NCI-H524 treated with DMSO at 0.1 percent for 48 hours (cell line): ENCODE data around the gene SMAGP.
"Not testable (repeated sequence)": the region's sequence is repeated elsewhere in the genome, so short reads cannot be mapped to it uniquely, and the experiment has no call there.

Experiments used
- DNase-seq: peaks from one replicate; lab custom pipeline; 2025; lab: John Stamatoyannopoulos, UW

SMAGP gene, protein sequence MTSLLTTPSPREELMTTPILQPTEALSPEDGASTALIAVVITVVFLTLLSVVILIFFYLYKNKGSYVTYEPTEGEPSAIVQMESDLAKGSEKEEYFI

DNA sequence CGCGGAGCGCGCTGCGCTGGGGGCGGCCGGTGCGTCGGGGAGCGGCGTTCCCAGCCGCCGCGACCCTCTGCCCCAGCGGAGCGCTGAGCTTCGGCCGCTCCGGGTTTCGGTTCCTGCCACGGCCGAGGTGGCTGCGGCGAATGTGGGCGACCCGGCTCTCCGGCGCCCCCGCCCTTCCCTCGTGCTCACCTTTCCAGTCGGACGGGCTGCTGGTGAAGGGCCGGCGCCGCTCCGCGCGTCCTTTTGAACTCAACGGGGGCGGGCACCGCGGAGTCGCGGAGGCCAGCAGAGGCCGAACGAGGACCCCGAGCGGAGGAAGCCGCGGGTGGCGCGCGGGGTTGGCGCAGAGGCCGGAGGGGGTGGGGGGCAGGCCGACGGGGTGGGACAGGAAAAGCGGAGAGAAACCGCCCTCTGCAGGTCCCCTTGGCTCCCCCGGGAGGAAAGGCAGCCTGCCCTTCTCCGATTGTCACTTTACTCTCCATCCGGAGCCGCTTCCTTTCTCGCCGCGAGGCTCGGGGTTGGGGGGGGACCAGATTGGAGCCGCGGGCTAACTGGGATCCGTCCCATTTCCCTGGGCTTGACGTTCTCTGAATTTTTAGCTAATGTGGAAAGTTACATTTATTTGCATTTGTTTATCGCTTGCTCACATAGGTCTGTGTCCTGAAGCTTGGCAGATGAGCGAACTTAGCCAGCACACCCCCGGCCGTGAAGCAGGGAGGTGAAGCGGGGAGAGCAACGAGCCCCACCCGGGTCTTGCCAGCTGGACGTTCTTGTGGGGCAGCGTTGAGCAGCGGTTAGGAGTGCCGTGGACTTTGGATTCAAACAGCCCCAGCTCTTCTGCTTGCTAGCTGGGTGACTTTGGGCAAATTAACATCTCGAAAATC is at the start of gene SMAGP:
Gene SMAGP (minus strand): TSS at position 349 of the 884 bp plus-strand sequence. CDS start 1,137 bp downstream, outside the sequence.
- DNase-seq: no peak

DNA sequence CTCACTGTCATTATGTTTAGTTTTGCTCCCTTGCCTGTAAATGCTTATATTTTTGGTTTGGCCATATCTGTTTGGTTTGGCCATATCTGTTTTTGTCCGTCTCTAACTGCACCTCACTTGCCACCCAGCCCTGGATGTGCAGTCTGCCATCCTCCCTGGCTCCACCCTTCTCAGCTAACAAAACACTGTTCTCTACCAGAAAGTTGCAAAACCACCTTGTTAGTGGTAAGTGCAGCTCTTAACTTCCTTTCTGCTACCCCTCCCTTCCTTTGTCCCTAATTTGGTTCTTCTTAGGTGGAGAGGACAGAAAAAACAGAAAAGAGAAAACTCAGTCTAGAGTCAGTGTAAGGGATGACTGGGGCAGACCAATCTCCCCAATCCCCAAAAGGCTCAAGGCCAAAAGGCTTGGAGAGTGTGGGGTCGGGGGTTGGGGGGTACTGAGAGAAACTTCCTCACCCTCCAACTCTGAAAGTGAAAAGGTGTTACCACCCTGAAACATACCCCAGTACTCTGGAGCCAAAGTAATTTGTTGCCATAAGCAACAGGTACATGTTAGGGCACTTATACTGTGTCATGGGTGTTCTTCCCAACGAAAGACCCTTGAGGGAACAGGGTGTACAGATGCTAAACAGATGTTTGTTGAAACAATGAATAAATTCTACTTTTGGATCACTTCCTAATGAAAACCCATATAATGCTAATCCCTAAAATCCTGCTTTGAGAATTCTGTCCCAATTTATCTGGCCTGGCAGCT is 48.8 kb upstream of the SMAGP start:
- no peak for DNase-seq

DNA sequence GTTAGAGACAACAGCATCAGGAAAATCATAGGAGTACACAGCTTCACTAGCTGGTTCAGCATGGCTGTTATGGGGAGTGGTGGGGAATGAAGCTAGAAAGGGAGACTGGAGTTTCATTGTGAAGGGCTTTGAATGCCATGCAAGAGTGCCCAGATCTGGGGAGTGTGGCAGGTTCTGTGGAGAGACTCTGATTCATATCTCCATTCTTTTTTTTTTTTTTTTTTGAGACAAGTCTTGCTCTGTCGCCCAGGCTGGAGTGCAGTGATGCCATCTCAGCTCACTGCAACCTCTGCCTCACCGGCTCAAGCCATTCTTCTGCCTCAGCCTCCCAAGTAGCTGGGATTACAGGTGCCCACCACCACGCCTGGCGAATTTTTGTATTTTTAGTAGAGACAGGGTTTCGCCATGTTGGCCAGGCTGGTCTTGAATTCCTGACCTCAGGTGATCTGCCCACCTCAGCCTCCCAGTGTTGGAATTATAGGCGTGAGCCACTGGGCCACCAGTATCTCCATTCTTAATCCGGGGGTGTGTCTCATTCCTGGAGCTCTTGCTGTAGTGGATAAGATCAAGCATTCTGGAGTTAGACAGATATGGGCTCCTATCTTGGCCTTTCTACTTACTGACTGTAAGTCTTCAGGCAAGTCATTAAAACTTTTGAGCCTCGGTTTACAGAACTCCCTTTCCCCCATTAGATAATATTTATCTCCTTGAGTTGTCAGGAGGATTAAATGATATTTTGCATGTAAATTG is 48.0 kb upstream of the SMAGP start:
- not testable (repeated sequence) for DNase-seq

DNA sequence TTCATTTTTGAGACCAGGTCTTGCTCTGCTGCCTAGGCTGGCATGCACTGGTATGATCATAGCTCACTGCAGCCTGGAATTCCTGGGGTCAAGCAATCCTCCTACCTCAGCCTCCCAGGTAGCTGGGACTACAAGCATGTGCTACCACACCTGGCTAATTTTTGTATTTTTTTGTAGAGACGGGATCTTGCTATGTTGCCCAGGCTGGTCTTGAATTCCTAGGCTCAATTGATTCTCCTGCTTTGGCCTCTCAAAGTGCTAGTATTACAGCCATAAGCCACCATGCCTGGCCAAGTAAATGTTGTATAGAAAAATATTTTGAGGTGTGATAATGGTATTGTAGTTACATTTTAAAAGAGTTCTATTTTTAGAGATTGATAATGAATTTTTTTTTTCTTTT is 41.2 kb upstream of the SMAGP start:
- no peak for DNase-seq

DNA sequence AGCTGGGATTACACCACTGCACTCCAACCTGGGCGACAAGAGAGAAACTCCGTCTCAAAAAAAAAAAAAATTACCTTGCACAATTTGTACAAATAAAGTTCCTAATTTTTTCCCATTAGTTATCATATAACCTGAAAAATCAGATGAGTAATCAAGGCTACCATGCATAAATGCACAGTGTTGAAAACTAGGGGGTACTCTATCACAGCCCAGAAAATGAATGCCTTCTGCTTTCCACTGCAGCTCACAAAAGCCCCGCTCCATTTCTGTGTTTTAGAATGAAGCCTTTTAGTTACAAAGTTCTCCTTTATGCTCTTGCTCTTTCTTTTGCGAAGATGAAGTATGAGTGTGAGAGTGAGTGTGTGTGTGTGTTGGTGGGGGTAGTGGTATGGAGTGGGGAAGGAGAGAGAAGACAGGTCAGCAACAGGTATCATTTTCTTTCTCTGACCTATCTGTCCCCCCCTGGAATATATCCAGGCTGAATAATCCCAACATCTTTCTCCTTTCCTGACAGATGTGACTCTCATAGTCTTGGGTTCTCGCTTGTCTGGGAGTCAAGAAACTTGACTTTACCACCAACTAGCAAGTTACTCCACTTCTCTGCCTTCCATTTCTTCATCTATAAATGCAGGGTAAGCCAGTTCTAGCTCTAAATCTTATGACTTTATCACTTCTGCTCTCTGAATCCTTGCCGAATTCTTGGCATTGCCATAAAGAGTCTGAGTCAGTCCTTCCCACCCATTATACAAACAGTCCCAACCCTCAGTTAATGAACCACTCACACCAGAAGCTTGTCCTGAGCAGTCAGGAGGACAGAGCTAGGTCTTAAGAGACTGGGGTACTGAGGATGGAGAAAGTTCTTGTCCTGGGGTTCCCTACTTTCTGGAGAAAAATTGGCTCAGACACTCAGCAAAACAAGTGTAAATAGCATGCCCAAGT is 37.7 kb upstream of the SMAGP start:
- DNase-seq: no peak

DNA sequence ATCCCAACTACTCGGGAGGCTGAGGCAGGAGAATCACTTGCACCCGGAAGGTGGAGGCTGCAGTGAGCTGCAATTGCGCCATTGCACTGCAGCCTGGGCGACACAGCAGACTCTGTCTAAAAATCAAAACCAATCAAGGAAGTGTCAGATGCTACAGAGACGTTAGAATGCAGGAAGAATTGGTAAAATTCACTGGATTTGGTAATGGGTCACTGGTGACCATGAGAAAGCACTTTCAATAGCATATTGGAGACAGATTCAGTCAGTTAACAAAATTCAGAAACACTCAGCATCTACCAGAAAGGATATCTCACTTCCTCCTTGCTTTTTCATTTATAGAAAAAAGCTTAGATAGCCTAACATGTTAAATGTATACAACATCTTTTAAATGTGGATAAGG is 36.3 kb upstream of the SMAGP start:
- DNase-seq: no peak

DNA sequence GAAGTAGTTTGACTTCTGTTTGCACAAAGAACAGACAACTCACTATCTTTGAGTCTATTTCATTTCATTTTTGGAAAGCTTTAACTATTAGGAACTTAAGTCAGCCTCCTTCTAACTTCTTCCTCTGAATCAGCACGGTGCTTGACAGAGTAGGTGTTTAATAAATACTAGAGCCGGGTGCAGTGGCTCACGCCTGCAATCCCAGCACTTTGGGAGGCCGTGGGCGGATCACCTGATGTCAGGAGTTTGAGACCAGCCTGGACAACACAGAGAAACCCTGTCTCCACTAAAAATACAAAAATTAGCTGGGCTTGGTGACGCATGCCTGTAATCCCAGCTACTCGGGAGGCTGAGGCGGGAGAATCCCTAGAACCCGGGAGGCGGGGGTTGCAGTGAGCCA is 30.6 kb upstream of the SMAGP start:
- not testable (repeated sequence) for DNase-seq

DNA sequence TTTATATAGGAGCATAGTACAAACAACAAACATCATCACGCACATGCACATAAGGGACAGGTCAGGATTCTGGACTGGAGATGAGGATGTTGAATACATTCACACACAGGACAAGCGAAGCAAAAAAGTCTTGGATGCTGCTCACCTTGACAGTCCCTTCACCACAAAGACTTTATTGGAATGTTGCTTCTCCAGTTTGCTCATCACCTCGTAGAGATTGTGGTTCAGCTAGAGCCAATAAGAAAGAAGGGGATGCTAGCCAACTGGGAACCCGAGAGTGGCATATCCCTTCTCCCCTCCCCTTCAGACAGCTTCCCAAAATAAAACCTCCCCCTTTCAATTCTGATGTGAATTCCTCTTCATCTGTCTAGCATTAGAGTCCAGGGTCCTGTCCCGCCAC is 25.4 kb upstream of the SMAGP start:
- no peak for DNase-seq

DNA sequence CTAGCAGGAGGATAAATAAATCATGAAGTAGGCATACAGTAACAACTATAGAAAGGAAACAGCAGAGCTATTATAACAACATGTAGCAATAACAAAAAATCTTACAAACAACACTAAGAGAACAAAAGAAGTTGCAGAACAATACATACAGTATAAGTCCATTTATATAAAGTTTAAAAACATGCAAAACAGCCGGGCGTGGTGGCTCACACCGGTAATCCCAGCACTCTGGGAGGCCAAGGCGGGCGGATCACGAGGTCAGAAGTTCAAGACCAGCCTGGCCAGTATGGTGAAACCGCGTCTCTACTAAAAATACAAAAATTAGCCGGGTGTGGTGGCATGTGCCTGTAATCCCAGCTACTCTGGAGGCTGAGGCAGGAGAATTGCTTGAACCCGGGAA is 23.9 kb upstream of the SMAGP start:
- DNase-seq: not testable (repeated sequence)

DNA sequence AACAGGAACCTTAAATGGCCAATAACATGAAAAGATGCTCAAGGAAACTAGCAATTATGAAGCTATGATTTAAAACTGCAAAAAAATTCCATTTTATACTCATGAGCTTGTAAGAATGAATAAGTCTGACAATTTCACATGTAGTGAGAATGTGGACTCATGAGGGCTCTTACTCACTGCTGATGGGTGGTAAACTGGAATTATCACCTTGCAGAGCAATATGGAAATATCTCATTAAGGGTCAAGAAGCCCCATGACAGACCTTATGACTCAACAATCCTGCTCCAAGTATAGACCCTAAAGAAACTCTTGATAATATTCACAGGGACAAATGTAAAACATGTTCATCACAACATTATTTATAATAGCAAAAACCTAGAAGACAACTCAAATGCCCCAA is 23.5 kb upstream of the SMAGP start:
- DNase-seq: no peak

DNA sequence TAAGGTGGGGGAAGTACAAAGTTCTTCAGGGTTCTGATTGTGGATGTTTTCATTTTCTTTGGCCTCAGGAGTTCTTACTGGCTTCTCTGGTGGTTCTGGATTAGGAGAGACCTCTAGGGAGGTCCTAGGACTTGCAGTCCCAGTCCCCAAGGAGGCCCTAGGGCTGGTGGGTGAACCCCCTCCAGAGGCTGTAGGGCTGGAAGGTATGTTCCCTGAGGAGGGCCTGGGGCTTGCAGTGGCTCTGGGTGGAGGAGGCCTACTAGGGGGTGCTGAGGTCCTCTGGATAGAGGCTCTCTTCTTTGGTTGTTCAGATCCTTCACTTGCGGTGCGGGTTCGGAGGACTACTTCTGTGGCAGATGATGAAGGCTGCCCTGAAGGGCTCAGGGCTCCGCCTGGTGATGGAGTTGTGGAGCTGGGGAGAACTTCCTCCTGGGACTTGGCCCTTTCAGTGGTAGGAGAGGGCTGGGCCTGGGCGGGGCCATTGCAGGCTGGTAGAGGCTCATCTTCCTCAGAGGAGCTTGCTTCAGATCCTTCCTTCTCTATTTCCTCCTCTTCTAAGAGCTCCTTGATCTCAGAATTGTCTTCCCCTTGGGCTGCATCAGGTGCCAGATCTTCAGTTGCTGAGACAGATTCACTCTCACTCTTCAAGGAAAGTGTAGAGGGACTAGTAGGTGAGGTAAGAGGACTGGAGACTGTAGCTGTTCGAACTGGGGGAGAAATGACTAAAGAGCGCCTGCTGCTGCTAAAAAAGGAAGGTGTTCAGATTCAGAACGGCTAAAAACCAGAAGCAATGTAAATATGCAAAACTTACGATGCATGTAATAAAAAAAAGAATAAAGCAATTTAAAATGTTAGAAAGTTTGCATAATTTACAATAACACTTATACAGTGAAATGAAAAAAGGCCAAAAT is 21.6 kb upstream of the SMAGP start:
- not testable (repeated sequence) for DNase-seq

DNA sequence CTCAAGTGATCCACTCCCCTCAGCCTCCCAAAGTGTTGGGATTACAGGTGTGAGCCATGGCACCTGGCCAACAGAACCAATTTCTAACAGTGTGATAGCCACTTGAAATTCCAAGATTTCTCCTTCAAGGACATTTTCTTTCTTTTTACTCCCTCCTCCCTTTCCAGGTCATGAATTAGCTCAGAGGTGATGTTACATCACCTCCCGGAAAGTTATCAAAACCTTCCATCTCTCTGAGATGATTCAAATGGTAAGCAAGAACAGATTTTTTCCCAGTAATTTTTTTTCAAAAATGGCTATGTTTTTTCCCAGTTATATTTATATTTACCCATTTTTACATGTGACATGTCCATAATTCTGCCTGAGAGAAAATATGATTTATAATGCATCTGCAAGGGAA is 15.6 kb upstream of the SMAGP start:
- DNase-seq: no peak

DNA sequence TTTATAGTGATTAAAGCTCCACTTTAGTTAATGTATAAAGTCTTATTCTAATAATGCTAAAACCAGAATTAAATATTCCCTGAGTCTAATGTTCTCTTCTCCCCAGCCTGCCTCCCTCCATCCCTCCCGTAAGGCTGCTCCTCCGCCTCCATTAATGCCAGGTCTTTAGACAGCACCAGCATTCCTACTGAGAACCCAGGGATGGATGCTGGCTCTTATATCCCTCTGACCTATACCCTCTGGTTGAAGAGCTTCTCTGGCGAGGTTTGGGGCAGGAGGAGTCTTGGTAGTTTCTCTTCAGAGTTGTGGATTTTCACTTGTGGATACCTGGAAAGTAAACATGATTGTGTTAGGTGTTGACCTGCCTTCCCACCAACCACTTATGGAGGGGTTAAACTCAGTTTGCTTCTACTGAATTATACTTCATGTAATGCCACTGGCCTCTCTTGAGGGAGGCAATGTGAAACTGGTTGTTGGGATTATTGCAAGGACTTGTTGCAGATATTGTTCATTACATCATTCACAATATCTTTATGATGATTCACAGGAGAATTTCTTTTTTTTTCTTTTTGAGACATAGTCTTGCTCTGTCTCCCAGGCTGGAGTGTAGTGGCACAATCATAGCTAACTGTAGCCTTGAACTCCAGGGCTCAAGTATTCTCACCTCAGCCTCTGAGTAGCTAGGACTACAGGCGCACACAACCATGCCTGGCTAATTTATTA is 11.1 kb upstream of the SMAGP start:
- no peak for DNase-seq

DNA sequence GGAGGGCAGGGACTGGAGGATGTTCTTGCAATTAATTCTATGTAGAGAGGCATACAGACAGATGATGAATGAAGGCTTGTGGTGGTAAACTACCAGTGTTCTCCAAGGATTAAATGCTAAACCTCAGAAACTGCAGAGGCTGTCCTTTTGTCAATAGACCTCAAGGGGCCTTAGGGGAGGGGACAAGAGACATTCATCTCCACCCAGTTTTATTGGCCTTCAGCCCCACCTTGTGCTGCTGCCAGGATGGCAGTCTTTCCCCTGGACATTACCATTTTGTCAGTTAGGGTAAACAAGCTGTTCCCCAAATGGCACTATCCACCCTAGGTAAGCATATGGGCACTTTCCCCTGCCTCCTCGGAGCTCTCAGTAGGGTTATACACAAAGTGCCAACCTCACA is 4.9 kb upstream of the SMAGP start:
- no peak for DNase-seq

DNA sequence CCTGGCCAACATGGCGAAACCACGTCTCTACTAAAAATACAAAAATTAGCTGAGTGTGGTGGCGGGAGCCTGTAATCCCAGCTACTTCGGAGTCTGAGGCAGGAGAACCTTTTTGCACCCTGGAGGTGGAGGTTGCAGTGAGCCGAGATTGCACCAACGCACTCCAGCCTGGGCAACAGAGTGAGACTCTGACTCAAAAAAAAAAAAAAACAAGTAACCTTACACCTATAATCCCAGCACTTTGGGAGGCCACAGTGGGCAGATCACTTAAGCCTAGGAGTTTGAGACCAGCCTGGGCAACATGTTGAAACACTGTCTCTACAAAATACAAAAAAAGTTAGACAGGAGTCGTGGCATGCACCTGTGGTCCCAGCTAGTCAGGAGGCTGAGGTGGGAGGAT is 2.6 kb upstream of the SMAGP start:
- DNase-seq: not testable (repeated sequence)

DNA sequence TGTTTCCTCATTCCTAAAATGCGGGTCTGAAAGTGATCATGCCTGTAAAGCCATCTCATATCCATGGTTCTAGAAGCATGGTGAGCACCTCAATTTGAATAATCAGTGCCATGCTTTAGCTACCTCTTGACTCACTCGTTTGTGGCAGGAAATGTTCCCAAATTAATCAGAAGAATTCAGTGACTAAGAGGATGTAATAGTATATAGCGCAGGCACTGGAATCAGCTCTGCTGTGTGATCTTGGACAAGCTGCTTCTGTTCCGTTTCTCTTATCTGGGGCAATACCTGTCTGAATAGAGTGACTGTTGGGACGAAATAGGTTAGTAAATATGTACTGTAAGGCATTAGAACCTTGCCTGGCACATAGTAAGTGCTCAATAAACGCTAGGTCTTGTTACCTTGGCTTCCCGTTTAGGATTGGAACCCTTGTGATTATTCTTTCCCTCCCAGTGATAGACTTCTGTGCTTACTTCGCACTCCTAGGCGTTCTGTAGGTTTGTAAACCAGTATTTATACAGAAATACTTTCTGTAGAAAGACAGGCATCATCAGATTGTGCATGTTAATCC is 820 bp upstream of the SMAGP start:
- no peak for DNase-seq

DNA sequence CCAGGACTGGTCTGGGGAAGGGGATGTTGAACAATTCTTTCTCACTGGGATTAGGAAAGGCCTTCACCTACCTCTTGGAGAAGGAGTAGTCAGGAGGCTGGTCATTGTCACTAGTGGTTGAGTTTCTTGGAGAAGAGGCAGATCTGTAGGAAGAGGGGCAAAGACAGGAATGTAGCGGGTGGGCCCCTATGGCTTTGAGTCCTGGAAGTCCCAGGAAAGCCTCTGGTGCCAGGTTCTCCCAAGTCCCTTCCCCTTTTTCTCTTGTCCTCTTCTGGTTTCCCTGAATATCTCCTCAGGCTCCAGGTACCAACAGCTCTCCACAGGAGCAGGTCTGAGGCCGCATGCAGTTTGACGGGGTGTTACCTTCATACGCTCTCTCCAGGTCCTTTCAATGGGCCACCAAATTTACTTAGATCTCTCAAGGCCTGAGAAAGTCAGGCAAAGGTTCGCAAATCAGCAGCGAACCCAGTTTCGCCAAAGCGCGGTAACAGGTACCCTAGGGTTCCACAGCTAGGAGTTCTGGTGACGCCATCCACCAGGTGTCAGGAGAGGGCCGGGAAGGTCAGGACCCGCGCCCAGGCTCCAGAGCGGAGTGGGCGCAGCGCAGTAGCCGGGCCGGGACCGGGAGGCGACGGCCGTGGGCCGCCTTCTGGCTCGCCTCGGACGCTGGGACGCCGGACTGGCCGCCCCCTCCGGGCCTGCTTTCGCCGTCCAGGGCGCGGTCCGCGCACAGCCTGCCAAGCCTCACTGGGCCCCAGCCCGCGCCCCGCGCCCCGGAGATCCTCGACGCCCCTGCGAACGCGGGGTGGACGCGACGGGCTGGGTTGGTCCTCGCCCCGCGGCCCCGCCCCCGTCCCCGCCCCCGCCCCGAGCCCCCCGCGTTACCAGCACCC is 795 bp downstream of the SMAGP start:
- no peak for DNase-seq

DNA sequence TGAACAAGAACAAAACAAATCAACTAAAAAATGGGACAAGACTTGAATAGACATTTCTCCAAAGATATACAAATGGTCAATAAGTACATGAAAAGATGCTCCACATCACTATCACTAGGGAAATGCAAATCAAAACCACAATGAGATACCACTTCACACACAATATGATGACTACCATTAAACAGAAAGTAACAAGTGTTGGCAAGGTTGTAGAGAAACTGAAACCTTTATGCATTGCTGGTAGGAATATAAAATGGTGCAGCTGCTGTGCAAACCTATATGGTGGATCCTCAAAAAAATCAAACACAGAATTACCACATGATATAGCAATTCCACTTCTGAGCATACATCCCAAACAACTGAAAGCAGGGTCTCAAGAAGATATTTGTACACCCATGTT is 5.2 kb downstream of the SMAGP start:
- DNase-seq: no peak
